GM18870 (cell line): Measurements from ENCODE around the gene KRTAP12-4.
"Not testable (repeated sequence)": the region's sequence is repeated elsewhere in the genome, so short reads cannot be mapped to it uniquely, and the experiment has no call there.

Source experiments
- ATAC-seq: cut with Tn5 transposase; IDR thresholded peaks from one replicate; pipeline ENCODE4 v1.9.1; 2021; ENCODE audit warnings: moderate library complexity; ENCODE audit not compliant: unreplicated experiment

KRTAP12-4 gene

GRCh38 chr21:44613386-44614155, 40.9 kb downstream of the KRTAP12-4 start:
- no peak for ATAC-seq

- ATAC-seq, result no peak
These were observed 41.7 kb downstream of the KRTAP12-4 start for GRCh38 chr21:44612669-44613229.

- no peak for ATAC-seq
These were observed 42.4 kb downstream of the KRTAP12-4 start, which contains the start of gene KRTAP10-8 for GRCh38 chr21:44612029-44612486. KRTAP10-8 (plus strand) TSS chr21:44612079; CDS start chr21:44612101, 22 bp downstream.

GRCh38 chr21:44611551-44611950, 42.9 kb downstream of the KRTAP12-4 start:
- no peak for ATAC-seq

- ATAC-seq, result not testable (repeated sequence)
These were observed 44.2 kb downstream of the KRTAP12-4 start for GRCh38 chr21:44610157-44610843.

- no peak for ATAC-seq
These were observed 45.3 kb downstream of the KRTAP12-4 start for GRCh38 chr21:44609193-44609592.

GRCh38 chr21:44606495-44606894, 48.0 kb downstream of the KRTAP12-4 start:
- ATAC-seq, result no peak
